Measurements from ENCODE around the gene R3HDM4.

The R3HDM4 gene

DNA sequence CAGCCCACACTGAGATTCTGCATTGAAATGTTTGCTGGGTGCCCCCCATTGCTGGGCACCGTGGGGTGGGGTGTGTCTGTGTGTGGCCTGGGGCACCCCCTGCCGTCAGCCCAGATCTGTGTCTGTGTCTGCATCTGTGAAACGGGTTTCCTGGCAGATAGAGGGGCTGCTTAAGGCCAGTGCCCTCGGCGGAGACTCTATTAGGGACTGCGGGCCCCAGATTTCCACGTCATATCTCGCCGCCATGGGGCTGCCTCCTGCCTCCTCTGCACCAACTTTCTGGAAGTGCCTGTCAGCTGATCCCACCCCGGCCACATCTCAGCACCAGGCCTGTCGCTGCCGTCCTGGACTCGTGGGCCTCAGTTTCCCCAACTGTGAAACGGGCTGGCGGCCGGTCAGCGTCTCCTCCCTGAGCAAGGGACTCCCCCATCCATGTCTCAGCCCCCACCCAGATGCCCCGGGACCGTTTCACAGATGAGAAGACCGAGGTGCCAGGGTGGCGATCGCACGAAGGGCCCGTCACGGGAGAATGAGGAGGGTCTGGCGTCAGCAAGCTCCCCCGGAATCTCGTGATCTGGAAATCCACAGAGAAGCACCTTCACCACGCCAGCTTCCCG, 34.2 kb upstream of the R3HDM4 start:
- no peak for DNase-seq (ENCODE audit: low read depth, low spot score)

DNA sequence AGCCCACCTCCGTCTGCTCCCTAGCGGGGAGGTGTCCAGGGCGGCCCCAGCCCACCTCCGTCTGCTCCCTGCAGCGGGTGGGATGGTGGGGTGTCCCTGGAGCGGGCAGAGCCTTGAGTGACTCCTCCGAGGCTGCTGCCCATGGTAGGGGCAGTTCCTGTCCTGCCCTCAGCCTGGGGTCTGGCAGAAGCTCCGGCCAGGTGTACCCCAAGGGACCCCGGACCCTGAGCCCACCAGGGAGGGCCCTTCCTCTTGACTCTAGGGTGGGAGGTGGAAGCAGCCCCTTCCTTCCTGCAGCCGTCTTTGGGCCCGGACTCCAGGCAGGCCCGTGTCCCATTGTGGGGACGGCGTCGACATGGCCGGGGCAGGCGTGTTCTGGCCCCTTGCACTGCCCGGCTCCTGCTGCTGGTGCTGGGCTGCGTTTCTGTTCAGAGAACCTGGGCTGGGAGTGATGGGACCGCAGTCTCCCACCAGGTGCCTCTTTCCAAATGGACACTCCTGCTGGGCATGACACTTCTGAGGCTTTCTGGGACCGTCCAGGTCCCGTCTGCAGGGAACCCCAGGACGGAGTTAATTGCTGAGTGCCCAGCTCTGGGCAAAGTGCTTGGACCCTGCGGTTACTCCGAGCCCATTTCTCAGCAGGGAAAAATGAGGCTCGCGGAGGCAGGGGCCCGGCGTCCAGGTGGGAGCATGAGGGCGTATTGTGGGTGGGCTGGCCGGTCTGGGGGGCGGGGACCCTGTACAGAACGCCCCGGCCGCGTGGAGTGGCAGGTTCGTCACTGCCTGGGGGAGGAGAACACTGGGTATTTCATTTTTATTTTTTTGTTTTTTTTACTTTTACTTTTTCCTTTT, 32.6 kb upstream of the R3HDM4 start:
- DNase-seq (ENCODE audit: low read depth, low spot score): no peak

DNA sequence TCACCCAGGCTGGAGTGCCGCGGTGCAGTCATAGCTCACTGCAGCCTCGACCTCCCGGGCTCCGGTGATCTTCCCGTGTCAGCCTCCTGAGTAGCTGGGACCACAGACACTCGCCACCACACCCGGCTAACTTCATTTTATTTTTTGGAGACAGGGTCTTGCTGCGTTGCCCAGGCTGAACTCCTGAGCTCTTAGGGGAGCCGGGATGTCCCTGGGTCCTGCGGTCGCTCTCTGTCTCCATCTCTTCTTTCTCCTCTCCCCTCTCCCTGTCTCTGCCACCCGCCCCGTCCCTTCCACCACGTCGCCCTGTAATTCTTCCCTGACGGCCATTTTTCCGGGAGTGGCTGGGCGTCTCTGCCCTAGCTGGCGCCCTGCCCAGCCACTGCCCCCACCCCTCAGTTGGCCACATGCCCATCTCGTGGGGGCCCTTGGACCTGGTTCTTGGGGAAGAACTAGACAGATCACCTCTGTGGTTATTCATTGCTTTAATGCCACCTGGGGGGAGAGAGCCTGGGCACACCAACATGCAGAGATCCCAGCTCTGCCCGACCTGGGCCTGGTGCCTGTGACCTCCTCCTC, 31.7 kb upstream of the R3HDM4 start:
- no peak for DNase-seq (ENCODE audit: low read depth, low spot score)

DNA sequence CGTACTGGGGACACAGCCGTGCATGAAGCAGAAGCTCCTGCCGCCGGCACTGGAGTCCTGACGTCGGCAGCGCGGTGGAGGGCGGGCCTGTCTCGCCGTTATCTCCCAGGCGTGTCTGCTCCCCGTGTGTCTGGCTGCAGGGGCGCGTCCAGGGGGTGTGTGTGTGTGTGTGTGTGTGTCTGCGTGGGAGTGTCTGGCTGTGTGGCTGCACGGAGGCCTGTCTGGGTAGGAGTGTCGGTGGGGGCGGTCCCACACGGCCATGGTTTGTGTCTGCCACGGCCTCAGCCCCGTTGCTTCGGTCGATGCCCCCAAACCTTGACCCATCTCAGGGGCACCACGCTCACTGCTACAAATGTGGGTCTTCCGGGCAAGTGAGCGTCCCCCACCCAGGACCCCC, 31.1 kb upstream of the R3HDM4 start:
- no peak for DNase-seq (ENCODE audit: low read depth, low spot score)

DNA sequence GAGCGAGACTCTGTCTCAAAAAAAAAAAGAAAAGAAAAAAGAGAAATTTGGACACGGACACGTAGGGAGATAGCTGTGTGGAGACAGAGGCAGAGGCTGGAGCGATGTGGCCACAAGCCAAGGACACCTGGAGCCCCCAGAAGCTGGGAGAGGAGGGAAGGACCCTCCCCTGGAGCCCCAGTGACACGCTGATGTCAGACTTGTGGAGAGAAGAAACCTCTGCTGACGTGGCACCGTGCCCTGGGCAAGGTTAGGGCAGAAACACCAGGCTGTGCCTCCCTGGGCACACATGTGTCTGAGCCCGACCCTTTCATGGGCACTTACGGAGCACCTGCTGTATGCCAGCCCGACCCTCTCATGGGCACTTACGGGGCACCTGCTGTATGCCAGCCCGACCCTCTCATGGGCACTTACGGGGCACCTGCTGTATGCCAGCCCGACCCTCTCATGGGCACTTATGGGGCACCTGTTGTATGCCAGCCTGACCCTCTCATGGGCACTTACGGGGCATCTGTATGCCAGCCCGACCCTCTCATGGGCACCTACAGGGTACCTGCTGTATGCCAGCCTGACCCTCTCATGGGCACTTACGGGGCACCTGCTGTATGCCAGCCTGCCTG, 30.6 kb upstream of the R3HDM4 start:
- no peak for DNase-seq (ENCODE audit: low read depth, low spot score)

DNA sequence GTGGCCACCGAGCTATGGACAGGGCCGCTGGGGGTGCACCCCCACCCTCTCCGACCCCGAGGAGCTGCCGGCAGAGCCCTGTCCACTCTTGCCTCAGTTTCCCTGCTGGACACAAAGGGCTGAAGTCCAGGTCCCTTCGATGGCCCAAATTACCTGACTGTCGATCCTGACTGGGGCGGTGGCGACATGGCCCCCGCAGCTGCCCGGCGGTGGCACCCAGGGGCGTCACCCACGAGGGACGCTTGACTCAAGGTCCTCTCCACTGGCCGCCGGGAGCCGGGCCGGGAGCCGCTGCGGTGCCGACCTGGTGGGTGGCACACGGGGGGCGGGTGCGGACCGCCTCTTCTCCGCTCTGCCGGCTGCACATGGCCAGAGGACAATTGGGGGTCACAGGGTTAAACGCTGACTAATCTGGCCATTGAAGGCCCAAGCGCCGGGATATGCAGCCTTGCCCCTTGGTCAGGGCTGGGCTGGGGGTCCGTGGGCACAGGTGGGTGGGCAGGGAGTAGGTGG, 29.2 kb upstream of the R3HDM4 start:
- DNase-seq (ENCODE audit: low read depth, low spot score): no peak

DNA sequence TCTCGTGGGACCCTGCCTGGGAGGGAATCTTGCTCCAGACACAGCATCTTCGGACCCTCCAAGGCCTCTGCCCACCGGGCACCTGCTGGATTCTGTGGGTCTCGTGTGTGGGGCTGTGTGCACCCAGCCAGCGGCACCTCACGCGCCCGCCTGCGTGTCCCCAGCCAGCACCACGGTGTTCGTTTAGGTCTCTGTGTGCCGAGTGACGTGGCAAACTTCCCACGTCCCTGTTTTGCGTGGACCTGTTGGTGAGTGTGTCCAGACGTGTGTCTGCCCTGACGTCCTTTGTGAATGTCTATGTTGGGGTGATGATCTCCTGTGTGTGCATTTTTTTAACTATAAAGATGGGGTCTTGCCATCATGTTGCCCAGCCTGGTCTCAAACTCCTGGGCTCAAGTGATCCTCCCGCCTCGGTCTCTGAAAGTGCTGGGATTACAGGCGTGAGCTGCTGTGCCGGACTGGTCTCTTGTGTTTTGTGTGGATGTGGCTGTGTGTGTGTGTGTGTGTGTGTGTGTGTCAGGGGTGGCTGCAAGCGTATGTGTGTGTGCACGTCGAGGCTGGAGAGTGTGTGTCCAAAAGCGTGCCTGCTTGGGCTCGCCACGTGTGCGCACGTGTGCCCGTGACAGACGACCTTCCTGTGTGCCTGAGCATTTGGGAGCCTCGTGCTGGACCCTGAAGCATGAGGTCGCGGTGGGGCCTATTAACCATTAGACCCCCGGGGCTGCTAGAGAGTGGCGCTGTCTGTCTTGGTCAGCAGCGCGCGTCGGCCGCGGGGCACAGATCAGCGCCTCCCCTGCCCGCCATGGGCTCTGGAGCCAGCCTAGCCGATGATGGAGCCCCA, 28.5 kb upstream of the R3HDM4 start:
- DNase-seq (ENCODE audit: low read depth, low spot score): no peak

DNA sequence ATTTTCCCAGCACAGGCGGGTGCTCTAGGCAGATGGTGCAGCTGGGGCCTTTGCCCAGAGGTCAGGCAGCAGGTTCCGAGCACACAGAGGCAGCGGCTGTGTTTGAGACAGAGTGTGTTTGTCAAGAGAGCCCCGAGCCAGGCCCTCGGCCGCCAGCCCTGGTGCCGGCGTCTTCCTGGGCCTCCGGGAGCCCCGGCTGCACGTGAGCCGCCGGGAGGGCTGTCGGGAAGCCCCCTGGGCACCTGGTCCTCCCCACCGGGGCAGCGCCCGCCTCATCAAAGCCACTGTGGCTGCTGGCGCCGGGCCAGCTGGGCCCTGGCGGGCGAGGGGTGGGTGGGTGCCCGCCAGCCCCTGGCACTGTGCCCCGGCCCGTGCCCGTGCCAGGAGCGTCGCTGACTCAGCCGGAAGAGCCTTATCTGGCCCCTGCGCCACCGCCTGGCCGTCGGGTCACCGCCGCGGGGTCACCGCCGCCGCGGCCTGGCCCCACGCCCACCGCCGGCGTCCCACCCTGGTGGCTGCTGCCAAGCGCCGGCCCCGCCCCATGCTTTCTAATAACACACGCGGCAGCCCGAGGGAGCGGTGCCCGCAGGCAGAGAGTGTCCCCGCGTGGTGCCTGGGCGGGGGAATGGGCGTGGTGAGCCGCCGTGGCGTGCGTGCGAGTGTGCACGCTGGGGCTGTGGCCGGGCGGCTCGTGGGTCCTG, 27.7 kb upstream of the R3HDM4 start:
- DNase-seq (ENCODE audit: low read depth, low spot score): peak; percentile 88

DNA sequence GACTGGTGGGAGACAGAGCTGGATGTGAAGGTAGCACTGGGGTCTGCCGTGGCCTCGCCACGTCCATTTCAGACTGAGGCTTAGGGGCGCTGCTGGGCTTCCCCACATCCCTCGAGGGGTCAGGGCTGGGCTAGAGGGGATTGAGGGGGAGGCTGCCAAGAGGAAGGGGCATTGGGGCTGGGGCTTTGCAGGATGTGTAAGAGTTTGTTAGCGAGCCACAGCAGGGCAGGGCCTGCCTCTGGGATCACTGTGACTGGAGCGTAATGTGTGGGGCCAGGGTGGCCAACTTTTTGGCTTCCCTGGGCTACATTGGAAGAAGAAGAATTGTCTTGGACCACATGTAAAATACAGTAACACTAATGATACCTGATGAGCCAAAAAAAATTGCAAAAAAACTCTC, 26.9 kb upstream of the R3HDM4 start:
- no peak for DNase-seq (ENCODE audit: low read depth, low spot score)

DNA sequence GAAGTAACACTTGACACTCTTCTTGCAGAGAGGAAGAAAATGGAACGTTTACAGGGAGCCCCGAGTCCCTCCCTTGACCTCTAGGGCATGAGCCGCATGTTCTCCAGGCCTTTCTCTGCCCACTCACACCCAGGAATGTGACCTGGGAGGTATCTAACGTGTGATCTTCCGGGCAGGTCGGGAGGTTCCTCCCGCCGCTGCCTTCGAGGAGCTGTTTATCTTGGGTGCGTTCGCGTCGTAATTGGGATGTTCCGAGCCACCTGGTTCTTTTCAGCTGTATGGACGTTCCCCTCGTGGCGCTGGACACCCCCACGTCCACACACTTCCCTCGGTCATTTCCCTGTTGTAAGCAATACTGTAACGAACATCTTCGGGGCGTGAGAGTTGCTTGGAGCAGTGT, 26.4 kb upstream of the R3HDM4 start:
- no peak for DNase-seq (ENCODE audit: low read depth, low spot score)

DNA sequence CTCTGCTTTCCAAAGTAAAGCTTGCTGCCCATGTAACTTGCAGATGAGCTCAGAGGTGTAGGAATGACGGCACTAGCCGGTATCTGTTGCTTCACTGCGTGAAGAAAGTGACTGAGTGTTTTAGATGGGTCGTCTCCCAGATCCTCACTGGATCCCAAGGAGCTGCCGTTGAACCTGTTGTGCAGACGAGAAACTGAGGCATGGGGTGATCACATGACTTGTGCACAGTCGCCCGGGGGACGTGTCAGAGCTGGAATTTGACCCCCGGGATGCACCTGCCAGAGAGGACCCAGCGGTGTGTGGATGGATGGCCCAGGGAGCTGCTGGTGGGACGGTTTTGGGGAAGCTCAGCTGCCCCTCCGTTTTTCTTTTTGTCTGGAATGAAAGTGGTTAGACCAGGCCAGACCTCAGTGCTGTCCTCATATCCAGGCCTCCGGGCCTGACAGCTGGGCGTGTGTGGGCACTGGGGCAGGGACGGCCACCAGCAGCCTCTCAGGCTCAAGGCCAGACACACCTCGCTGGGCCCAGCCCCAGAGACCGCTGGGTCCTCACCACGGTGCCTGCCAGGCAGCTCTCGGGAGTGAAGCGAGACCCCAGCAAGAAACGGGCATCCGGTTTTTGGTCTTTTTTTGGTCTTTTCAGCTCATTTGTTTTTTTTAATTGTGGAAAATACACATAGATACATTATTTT, 25.4 kb upstream of the R3HDM4 start:
- no peak for DNase-seq (ENCODE audit: low read depth, low spot score)

DNA sequence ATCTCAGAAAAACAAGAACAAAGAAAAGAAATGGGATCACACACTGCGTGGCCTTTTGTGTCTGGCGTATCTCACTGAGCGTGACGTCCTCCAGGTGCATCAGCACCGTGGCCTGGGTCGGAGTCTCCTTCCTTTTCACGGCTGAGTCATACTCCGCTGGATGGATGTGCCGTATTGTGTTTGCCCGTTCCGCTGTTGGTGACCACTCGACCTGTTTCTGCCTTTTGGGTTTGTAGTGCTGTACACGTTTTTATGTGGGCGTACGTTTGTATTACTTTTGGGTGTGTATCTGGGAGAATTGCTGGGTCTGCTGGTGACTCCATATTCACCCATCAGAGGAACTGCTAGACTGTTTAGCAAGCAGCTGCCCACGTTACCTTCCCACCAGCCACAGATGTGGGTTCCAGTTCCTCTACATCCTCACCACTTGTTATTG, 24.3 kb upstream of the R3HDM4 start:
- no peak for DNase-seq (ENCODE audit: low read depth, low spot score)

DNA sequence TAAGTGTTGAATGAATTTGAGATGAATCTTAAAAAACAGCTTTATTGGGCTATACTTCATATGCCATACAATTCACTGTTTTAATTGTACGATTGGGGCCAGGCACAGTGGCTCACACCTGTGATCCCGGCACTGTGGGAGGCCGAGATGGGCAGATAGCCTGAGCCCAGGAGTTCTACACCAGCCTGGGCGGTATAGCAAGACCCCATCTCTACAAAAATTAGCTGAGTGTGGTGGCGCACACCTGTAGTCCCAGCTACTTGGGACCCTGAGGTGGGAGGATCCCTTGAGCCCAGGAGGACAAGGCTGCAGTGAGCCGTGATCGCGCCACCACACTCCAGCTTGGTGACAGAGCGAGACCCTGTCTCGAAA, 23.1 kb upstream of the R3HDM4 start:
- DNase-seq (ENCODE audit: low read depth, low spot score): no peak

DNA sequence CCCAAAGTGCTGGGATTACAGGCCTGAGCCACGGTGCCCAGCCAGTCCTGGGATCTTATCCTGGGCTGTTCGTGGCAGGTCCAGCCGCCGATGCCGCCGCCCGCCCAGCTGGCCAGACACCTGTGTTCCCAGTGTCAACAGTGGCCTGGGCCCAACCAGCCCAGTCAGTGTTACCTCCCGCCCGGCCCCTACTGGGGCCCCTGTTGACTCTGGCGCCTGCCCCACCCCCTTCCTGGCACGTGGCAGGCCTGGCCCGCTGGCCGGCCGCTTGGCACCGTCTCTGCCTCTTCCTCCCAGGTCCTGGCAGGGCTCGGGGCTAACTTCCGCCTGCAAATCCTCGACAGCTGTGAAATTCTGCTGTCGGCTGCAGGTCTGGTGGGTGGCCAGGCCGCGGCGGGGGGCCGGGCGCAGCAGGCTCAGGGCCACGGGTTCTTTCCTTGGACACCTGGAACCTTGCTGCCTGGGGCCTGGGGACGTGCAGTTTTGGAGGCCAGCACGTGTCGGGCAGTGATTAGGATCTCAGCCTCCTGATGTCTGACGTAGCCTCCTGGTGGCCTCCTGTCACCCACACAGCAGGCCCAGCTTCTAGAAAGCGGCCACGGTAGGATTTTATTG, 22.0 kb upstream of the R3HDM4 start:
- DNase-seq (ENCODE audit: low read depth, low spot score): peak; percentile 71

DNA sequence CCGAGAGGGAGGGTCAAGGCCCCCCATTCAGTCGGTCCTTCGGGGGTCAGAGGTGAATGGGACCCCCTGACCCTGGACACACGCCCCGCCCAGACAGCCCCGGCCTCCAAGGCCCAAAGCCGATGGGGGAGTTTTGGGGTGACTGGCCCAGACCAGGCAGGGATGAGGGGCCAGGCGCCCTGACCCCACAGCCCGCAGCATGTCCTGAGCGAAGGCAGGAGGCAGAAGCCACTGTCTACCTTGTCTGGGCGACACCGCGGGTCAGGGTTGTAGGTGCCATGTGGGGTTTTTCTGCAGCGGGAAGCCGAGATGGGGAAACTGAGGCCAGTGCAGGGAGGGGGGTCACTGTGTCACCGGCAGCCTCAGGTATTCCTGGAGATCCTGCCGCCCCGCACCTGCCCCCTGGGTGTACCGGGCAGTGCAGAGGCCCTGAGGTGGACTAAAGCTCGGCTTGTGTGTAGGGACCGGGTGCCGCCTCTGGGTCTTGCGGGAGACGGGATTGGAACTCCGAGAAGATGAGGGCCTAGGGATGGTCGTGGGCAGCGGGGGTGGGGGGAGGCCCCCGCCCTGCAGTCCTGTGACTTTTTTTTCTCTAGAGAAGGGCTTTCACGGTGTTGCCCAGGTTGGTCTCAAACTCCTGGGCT, 21.3 kb upstream of the R3HDM4 start:
- DNase-seq (ENCODE audit: low read depth, low spot score): no peak

DNA sequence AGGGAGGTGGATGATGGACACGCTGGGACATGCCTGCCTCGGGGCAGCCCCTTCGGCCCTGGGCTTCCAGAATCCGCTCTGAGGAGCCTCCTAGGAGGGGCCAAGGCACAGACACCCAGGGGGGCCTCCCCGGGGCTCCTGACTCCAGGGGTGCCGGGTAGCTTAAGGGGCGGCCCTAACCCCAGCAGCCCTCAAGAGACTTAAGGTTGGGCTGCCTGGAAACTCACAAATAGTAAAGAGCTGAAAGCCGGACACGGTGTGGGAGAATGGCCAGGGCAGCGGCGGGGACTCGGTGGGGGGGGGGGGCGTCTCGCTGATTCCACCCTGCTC, 20.5 kb upstream of the R3HDM4 start:
- no peak for DNase-seq (ENCODE audit: low read depth, low spot score)

DNA sequence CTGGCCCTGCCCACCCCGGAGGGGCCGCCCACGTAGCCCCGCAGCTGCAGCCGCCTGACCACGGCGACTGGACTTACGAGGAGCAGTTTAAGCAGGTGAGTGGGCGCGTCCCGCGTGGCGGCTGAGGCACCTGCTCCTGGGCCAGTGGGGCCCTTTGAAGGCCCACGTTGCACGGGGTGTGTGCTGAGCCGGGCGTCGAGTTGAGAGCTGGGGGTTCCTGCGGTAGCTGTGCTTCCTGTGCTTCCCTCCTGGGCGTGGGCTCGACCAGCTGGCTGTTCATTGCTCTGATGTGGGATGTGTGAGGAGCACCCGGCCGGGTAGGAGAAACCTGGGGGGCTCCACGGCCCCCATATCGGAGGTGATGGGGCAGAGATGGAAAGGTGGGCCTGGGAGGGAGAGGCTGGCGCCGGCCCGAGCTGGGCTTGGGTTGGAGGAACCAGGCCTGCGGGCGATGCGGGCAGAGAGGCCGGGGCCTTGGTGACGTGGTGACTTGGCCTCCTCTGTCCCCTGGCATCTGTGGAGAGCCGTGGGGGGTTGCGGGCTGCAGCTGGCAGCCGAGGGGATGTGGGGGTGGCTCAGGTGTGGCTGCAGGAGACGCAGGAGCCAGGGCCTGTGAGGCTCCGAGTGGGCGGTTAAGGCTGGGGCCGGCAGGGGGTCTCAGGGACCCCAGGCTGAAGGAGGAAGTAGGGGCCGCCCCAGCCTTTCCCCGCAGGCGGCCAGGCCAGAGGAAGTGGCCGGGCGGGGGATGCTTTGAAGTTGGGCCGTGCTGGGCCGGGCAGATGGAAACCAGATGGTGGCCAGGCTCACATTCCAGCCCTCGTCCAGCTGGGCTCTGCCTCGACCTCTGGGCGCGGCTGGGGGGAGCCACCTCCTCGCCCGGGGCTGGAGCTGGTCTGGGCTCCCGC, 19.9 kb upstream of the R3HDM4 start:
- peak; percentile 71 for DNase-seq (ENCODE audit: low read depth, low spot score)

DNA sequence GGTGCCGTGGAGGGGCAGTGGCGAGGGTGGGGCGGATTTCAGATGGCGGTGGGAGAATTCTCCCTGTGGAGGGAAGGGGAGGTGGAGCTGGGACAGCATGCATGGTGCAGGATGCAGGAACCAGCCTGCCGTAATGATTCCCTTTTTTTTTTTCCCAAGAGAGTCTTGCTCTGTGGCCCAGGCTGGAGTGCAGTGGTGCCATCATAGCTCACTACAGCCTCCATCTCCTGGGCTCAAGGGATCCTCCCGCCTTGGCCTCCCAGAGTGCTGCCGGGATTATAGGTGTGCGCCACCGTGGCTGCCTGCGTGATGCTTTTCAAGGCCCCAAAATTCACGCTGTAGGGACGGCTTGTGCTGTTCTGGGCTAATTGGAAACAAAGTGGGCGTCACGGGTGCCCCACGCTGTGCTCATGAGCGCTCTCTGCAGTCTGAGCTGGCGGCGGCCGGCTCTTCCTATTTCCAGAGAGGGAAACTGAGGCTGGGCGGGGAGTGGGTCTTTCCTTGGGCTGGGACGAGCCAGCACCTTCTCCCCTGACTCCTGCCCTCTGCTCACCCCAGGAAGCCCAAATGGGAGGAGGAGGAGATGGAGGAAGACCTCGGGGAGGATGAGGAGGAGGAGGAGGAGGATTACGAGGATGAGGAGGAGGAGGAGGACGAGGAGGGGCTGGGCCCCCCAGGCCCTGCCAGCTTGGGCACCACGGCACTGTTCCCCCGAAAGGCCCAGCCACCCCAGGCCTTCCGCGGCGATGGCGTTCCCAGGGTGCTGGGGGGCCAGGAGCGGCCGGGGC, 19.0 kb upstream of the R3HDM4 start:
- no peak for DNase-seq (ENCODE audit: low read depth, low spot score)

Measured in astrocyte of the hippocampus (primary cell).